Femur (tissue), 1 donor: ENCODE data around the gene ESPNL.
A peak's percentile ranks its signal among the peaks of the same experiment; 100 is the strongest.
"Not testable (repeated sequence)": the region's sequence is repeated elsewhere in the genome, so short reads cannot be mapped to it uniquely, and the experiment has no call there.

Experiments
- DNase-seq: peaks from one replicate; pipeline ENCODE4 v3.0.0-alpha.2; 2017

Gene ESPNL

DNA sequence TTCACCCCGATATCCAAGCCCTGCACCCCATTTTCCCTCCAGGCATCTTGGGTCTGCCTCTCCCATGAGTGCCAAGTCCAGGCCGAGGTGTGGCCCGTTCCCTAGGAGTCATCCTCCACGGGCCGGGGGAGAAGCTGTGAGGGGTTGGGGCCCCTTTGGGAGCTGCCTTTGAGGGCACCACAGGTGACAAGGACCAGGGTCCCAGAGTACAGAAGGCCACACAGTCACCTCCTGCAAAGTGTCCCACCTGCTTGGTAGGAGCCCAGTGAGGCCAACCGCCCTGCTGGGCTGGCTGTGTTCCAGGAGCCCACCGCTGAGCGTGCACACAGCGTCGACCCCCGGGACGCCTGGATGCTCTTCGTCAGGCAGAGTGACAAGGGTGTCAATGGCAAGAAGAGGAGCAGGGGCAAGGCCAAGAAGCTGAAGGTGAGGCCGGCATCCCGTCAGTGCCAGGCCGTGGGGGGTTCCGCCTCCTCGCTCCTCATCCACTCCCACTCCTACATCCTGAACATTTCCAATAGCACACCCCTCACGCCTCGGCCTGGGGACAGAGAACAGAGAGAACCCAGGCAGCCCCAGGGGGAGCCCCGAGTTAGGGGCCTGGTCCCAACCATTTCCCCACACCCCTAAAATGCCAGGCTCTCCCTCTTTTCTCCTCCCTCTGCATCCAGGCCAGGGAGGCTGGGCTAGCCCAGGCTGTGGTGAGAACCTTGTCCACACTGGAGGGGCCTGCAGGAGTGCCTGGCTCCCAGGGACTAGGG, 61.3 kb downstream of the ESPNL start:
- no peak for DNase-seq

- DNase-seq: no peak
These were observed 62.2 kb downstream of the ESPNL start for GRCh38 chr2:238162251-238162845.

DNA sequence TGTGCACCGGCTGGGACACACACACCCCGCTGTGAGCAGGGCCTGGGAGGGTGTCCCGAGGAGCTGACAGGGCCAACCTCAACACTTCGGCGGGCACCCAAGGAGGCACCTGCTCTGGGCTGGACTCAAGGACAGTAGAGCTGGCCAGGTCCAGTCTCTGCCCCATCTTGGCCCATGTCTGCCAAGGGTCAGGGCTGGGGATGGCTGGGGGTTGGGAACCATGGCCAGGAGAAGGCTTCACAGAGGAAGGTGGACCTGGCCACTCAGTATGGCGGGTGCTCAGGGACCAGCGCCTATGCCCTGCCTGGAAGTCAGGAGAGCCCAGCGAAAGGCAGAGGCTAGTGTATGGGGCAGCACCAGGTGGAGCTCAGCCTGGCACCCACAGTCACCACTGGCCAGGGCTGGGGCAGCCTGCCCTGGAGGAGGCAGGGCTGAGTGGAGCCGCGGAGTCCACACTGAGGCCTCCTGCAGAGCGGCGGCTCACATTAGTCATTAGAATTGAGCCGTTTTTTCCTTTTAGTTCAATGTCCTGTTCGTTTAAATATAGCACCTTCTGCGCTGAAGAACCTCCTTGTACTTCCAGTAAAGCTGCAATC, 62.8 kb downstream of the ESPNL start:
- no peak for DNase-seq

- DNase-seq: peak; percentile 26
These were observed 63.5 kb downstream of the ESPNL start for GRCh38 chr2:238163481-238164198.

GRCh38 chr2:238164906-238165287, 64.8 kb downstream of the ESPNL start:
- no peak for DNase-seq

DNA sequence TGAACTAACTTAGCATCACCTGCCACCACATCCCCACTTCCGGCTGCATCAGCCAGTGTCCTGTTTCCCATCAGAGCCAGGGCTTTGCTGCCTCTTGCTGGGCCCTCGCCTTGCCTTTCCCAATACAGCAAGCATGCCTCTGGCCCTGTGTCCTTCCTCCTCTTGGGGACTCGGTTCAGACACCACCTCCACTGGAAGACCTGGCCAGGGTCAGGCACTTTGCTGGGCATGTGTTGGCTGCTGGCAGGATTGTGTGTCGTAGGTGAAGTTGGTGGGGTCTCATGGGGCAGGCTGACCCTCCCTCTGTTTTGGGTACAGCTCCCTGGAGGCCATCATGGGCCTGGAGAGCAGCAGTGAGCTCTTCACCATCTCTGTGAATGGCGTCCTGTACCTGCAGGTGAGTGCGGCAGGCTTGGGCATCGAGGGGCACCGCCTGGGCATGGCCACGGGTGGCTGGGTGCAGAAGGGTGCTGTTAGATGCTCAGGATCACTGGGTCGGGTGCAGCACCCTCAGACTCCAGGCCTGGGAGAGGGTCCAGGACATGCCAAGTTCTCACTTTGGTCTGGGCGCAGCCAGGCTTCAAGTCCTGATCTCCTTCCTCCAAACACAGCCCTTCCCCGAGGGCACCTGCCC, 65.3 kb downstream of the ESPNL start:
- DNase-seq: no peak

DNA sequence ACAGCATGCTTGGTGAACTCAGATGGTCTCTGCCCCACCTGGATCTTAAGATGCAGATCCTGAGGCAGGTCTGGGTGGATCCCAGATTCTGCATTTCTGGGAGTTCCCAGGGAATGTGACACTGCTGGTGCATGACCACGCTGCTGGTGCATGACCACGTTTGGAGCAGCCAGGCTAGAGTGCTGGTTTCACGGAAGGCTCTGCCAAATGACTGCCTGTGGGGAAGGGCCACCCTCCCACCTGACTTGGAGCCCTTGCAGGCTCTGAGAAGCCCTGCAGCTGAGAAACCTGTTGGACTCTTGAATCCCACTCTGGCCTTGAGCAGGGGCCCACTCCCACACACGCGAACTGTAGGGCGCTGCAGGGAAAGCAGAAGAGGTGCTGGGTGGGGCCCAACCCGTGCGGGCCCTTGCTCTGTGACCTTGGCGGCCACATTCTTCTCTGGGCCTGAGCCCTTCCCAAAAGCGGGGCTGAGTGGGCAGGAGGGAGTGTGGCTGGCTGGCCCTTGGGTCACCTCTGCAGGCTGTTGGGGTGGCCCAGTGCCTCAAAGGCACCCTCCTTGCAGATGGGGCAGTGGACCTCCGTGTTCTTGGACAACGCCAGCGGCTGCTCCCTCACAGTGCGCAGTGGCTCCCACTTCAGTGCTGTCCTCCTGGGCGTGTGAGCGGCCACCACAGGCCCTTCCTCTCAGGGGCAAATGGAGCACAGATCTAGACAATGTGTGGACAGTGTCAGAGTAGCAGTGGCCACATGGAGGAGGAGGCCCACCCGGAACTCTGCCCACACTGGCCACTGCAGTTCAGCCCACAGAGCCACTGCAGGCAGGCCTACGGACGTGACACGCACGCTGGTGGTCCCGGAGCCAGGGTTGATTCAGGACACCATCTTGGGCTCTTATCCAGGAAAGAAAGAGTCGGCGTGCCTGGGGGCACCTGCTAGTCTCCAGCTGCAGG, 66.5 kb downstream of the ESPNL start:
- no peak for DNase-seq

DNA sequence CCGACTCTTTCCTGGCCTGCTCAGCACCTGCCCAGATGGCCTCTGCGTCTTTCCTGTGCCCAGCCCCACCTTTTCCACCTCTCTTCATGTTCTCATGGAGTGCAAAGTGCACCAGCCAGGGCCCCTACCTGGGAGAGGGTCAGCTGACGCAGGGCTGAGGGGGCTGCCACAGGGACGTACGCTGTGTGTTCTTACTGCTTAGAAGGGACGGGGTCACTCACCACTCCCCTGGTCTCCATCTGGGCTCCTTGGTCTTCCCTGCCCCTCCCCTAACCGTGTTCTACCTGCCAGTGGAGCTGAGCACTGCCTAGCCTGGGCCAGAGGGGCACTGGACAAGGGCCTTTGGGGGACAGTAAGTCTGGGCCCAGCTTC, 67.2 kb downstream of the ESPNL start:
- no peak for DNase-seq

DNA sequence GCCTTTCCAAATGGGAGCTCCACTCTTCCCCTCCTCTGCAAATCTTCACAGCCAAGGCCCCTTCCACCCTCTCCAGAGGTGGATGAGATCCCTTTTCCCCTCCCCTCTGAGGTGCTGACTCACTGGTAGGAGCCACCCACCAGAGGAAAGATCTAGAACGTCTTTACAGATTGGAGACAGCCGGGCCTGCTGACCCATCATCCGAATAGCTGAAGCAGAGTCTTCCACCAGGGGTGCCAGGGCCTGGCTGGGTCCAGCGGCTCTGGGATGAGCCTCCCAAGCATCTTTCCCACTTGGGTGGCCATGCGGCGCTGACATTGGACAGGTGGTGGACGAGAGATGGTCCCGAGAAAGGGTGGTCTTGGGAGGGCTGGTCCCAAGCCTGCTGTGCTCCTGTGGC, 67.6 kb downstream of the ESPNL start:
- DNase-seq: no peak

- DNase-seq: no peak
These were observed 68.3 kb downstream of the ESPNL start for GRCh38 chr2:238168196-238169047.

- no peak for DNase-seq
These were observed 69.0 kb downstream of the ESPNL start for GRCh38 chr2:238169048-238169707.

DNA sequence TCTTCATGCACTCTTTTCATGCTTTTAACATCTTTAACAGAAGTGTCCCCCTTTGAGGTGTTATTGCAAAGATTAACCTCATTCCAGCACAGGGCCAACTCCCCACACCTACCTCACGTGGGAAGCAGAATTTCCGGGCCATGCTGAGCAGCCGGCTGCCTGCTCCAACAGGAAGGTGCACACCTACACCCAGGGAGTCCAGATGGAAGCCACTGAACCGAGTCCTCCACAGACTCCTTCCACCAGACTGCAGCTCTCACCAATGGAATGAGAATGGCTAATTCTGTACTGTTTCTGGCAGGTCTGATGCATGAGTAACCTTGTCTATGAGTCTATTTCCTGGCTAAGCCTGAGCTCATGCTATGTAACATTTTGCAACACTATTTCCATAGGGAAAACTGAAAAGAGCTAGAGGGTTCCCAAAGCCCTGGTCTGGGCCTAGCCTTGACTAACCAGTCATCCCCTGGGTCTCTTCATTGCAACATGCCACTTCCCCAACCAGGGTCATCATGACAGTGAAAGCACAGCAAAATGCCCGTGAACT, 69.6 kb downstream of the ESPNL start:
- DNase-seq: peak; percentile 17

DNA sequence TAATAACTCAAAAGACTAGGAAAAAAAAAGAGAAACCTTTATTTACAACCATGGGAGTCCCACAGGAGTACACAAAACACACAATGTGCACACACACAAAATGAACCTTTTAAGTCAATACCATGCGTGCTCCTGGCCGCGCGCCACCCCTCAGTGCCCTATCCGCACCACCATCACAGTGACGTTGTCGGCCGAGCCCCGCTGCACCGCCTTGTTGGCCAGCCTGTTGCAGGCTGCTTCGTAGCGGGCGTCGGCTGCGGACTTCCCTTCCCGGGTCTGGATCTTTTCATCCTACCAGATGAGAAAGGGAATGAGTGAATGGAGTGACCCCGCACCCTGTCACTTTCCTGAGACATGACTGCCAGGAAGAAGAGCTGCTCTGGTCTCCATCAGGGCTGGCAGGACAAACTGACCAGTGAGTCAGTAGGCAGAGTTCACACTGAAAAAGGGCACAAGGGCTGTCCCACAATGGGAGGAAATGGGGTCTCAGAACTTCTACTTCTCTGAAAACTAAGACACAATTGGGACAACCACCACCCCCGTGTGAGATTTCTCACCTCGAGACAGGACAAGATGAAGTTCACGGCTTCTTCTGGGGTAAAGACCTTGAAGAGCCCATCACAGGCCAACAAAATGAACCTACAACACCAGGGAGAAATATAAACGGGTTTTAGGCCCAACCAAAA, 70.4 kb downstream of the ESPNL start:
- DNase-seq: peak; percentile 20

- not testable (repeated sequence) for DNase-seq
These were observed 70.9 kb downstream of the ESPNL start for GRCh38 chr2:238171072-238171431.

DNA sequence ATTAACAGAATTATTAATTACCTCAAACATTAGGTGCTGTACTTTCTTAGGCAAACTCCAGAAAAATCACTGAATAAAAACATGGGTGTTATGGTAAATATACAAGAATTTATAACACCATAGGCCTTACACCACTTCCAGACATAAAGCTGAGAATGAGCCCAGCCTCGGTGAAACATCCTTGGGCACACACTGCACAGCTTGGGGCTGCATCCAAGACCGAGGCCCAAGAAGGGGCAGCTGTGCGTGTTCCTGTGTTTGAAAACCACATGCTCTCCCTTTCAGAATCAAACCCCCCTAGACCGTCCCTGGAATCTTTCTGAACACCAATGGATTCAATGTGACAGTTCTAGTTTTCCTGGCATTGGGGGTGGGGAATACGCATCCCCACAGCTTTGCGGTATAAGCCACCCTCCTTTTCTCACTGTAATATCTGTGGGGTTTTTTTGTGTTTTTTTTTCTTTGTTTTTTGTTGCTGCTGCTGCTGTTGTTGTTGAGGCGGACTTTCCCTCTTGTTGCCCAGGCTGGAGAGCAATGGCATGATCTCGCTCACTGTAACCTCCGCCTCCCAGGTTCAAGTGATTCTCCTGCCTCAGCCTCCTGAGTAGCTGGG, 71.5 kb downstream of the ESPNL start:
- DNase-seq: no peak

- no peak for DNase-seq
These were observed 72.3 kb downstream of the ESPNL start for GRCh38 chr2:238172439-238172838.

DNA sequence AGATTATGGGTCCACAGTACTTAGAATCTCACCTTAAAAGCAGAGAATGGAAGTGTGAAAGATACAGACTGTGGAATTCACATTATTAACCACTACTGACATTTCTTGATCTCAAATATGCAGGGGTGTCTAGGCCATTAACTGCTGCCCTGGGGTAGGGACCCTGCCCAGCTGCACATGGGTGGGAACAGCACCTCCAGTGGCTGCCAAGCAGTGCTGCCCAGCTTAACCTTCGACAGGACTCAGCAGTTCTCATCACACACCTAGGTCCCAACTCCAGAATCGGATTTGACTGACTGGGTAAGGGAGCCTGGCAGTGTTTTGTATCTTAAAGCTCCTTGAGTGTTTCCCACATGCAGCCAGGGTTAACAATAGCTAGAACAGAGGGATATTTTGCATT, 73.6 kb downstream of the ESPNL start:
- DNase-seq: no peak

GRCh38 chr2:238174291-238174690, 74.2 kb downstream of the ESPNL start:
- no peak for DNase-seq

GRCh38 chr2:238174701-238175100, 74.6 kb downstream of the ESPNL start:
- DNase-seq: no peak
